ENCODE data around the gene C17orf75. TPM values are rescaled to one million over a fixed set of nuclear protein-coding genes. Genes with fewer than 3 reads are reported as not detected.

The C17orf75 gene
- total RNA-seq, 1 experiment from 2014 or later, result 27.0 TPM

- Histone ChIP-seq H3K4me2 (ENCODE audit: low read length) (no peak overlapping the region), H3K79me2 (ENCODE audit: low read length) (no peaks in the 10 kb centered on the region), H3K27me3 (ENCODE audit: low read length) (no peaks in the 10 kb centered on the region), H3K4me3 (ENCODE audit: low read length) (no peak overlapping the region), H3F3A (ENCODE audit: low read length, unreplicated experiment) (no peaks in the 10 kb centered on the region), H3K4me1 (ENCODE audit: insufficient read depth, low read length) (no peaks in the 10 kb centered on the region), H3K36me3 (ENCODE audit: low read depth, low read length) (no peaks in the 10 kb centered on the region), H3K9me2 (replicated peaks; ENCODE audit: low read length) (no peaks in the 10 kb centered on the region), H3K9me3 (ENCODE audit: low read length) (no peaks in the 10 kb centered on the region), H4K20me1 (ENCODE audit: low read length) (no peaks in the 10 kb centered on the region), H3K9ac (ENCODE audit: low read length) (no peak overlapping the region), H2AFZ (ENCODE audit: low read length) (no peak overlapping the region), H3K27ac (ENCODE audit: low read length) (no peak overlapping the region)
- no peak for ATAC-seq
- no peak for DNase-seq
- intact Hi-C loops (cut with micrococcal nuclease), result no loop called here
- no TSS peak for BruUV-seq (replicated peaks)
- POLR2A ChIA-PET (ENCODE audit: unreplicated experiment), result no interaction called here
- TF ChIP-seq CTCF (conservative IDR thresholded peaks at IDR 0.05; ENCODE audit: low read depth, low read length) (no peak), EZH2phosphoT487 (IDR thresholded peaks at IDR 0.05; ENCODE audit: borderline replicate concordance, low read length) (no peak), EZH2 (IDR thresholded peaks at IDR 0.05; ENCODE audit: low read length, unreplicated experiment) (no peak)
- CTCF ChIA-PET, result interaction anchor here (0.6 kb wide), 1 partner anchor 38 kb away, joined by 10 read pairs; no protein-coding TSS in a partner anchor
Observed at GRCh38 chr17:32302860-32303649, 38.9 kb downstream of the C17orf75 start.

- Histone ChIP-seq H3K9me3 (ENCODE audit: low read length) (no peaks in the 10 kb centered on the region), H3K4me2 (ENCODE audit: low read length) (no peak overlapping the region), H4K20me1 (ENCODE audit: low read length) (no peaks in the 10 kb centered on the region), H2AFZ (ENCODE audit: low read length) (no peak overlapping the region), H3K27me3 (ENCODE audit: low read length) (no peaks in the 10 kb centered on the region), H3K9ac (ENCODE audit: low read length) (no peak overlapping the region), H3K79me2 (ENCODE audit: low read length) (no peaks in the 10 kb centered on the region), H3K36me3 (ENCODE audit: low read depth, low read length) (no peaks in the 10 kb centered on the region), H3K9me2 (replicated peaks; ENCODE audit: low read length) (no peaks in the 10 kb centered on the region), H3K4me3 (ENCODE audit: low read length) (no peak overlapping the region), H3F3A (ENCODE audit: low read length, unreplicated experiment) (no peaks in the 10 kb centered on the region), H3K27ac (ENCODE audit: low read length) (no peak overlapping the region), H3K4me1 (ENCODE audit: insufficient read depth, low read length) (no peaks in the 10 kb centered on the region)
- CTCF ChIA-PET, result no interaction called here
- intact Hi-C loops (cut with micrococcal nuclease), result no loop called here
- POLR2A ChIA-PET (ENCODE audit: unreplicated experiment), result no interaction called here
- BruUV-seq (replicated peaks), result no TSS peak
- no peak for ATAC-seq
- TF ChIP-seq CTCF (conservative IDR thresholded peaks at IDR 0.05; ENCODE audit: low read depth, low read length) (no peak), EZH2 (IDR thresholded peaks at IDR 0.05; ENCODE audit: low read length, unreplicated experiment) (no peak), EZH2phosphoT487 (IDR thresholded peaks at IDR 0.05; ENCODE audit: borderline replicate concordance, low read length) (no peak)
- no peak for DNase-seq
Observed at GRCh38 chr17:32302037-32302436, 39.9 kb downstream of the C17orf75 start.

GRCh38 chr17:32299580-32300164, 42.3 kb downstream of the C17orf75 start:
- no peak for DNase-seq
- ChIA-PET POLR2A (ENCODE audit: unreplicated experiment) (no interaction called here), CTCF (no interaction called here)
- no peak overlapping the region for H3K4me3 ChIP-seq (ENCODE audit: low read length)
- H3K27me3 ChIP-seq (ENCODE audit: low read length), result no peaks in the 10 kb centered on the region
- TF ChIP-seq EZH2phosphoT487 (IDR thresholded peaks at IDR 0.05; ENCODE audit: borderline replicate concordance, low read length) (no peak), CTCF (conservative IDR thresholded peaks at IDR 0.05; ENCODE audit: low read depth, low read length) (no peak), EZH2 (IDR thresholded peaks at IDR 0.05; ENCODE audit: low read length, unreplicated experiment) (no peak)
- no peaks in the 10 kb centered on the region for H4K20me1 ChIP-seq (ENCODE audit: low read length)
- no peak overlapping the region for H2AFZ ChIP-seq (ENCODE audit: low read length)
- no TSS peak for BruUV-seq (replicated peaks)
- H3K4me2 ChIP-seq (ENCODE audit: low read length), result no peak overlapping the region
- no peak for ATAC-seq
- no peaks in the 10 kb centered on the region for H3F3A ChIP-seq (ENCODE audit: low read length, unreplicated experiment)
- no peaks in the 10 kb centered on the region for H3K9me3 ChIP-seq (ENCODE audit: low read length)
- no peaks in the 10 kb centered on the region for H3K36me3 ChIP-seq (ENCODE audit: low read depth, low read length)
- no peak overlapping the region for H3K9ac ChIP-seq (ENCODE audit: low read length)
- H3K9me2 ChIP-seq (replicated peaks; ENCODE audit: low read length), result no peaks in the 10 kb centered on the region
- no peaks in the 10 kb centered on the region for H3K79me2 ChIP-seq (ENCODE audit: low read length)
- no peaks in the 10 kb centered on the region for H3K4me1 ChIP-seq (ENCODE audit: insufficient read depth, low read length)
- intact Hi-C loops (cut with micrococcal nuclease), result no loop called here
- H3K27ac ChIP-seq (ENCODE audit: low read length), result no peak overlapping the region
